Bronchial smooth muscle cell (primary cell): ENCODE measurements around the gene RNF39. TPM values are rescaled to one million over a fixed set of nuclear protein-coding genes. Genes with fewer than 3 reads are reported as not detected.

Source experiments
- total RNA-seq: library from RNA; depleted of rRNA; stranded (reverse); fragments of >200 nt; gene quantifications from 2 replicates; pipeline ENCODE4 v1.2.1, GENCODE V29; 2014

The RNF39 gene, protein sequence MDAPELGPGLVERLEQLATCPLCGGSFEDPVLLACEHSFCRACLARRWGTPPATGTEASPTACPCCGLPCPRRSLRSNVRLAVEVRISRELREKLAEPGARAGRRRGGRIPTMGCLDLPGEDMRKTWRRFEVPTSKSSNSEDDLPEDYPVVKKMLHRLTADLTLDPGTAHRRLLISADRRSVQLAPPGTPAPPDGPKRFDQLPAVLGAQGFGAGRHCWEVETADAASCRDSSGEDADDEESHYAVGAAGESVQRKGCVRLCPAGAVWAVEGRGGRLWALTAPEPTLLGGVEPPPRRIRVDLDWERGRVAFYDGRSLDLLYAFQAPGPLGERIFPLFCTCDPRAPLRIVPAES
- under 0.01 and 0.09 TPM in 2 replicates for total RNA-seq

DNA sequence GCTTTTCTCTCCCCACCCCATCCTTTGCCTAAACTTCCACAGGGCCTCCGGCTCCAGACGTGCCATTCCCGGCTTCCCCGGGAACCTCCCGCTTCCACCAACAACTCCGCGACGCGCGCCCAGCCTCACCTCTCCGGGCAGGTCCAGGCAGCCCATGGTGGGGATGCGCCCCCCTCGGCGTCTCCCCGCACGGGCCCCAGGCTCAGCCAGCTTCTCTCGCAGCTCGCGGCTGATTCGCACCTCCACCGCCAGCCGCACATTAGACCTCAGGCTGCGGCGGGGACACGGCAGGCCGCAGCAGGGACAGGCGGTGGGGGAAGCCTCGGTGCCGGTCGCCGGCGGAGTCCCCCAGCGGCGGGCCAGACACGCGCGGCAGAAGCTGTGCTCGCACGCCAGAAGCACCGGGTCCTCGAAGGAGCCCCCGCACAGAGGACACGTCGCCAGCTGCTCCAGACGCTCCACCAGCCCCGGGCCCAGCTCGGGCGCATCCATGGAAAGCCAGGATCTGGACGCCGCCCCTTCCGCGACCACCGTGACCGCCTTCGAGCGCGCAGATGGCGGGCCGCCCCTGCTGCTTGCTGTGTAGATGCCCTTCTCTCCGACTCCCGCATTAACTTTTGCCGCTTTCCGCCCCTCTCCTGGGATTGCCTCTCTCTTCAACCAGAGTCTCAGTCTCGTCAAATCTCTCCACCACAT lies at the start of gene RNF39:
RNF39 (minus strand) TSS at position 676 of the 696 bp plus-strand sequence; CDS start at position 492, 184 bp downstream.

DNA sequence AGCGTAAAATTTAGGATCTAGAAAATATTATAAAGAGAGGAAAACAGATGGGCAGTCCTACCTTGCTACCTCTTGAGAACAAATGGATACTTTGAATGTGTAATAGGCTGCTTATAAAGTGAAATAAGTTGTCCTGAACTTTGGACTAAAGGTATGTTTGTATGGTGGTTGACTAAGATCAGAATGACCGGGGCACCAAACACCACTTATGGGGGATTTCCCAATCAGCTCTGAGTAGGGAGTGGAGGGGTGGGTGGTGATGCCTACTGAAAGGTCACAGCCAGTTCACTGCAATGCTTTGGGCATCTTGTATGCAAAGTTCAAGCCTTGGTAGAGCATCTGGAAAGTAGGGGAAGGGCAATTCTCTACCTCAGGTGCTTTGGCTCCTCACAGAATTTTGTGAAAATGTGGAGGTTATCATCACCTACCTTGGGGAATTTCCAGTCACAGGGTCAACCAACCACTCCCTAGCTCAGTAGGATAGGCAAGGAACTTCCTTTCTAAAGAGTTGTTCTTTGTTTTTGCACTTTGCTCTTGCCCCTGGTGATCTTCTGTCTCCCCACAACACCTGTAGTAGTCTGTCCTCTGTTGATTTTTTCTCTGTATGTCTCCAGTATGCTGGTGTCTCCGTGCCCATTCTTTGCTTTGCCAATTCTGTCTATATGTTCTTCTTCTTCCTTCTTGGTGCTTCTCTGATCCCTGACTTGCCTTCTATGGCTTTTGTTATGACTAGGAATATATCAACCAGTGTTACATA lies 37.6 kb upstream of the RNF39 start, which contains the start of gene TRIM31:
TRIM31 (minus strand) TSS at position 88 of the 757 bp plus-strand sequence. CDS start 285 bp downstream, outside the sequence.

DNA sequence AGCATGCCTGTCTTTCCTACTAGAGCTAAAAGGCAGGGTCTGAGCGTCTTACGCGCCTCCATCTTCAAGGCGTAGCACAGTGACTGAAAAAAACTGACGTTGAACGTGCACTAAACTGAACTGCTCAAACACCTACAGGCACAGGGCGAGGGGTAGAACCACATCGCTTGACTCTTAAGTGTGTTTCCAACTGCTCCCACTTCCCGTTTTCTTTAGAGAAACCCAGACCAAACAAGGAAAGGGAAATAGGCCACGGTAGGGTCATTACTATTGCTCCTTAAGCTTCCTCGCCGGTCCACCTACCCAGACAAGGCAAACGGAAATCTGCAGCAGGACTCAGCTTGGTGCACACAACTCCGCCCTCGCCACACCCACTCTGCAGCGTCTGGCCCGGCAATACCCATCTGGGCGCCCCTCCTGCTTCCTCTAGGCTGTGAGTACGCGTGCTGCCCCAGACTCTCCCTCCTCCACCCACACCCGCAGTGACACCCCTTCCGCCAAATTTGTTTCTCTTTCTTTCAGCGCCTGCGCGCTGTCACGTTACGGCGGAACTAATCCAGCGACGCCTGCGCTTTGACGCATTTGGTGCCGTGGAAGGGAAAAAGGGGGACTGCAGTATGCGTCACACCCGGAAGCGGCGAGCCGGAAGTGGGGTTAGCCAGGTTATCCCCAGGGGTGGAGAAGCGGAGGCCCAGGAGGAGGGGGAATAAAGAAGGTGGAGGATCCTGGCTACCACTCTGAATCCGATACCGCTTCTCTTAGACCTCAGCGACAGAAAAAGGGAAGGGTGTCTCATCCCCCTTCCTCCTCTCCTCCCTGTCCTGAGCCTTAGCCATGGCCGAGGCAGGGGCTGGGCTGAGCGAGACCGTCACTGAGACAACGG lies 8.8 kb downstream of the RNF39 start, which contains the start of gene PPP1R11:
PPP1R11 (plus strand) TSS at position 622 of the 883 bp plus-strand sequence; CDS start at position 835, 213 bp downstream.

DNA sequence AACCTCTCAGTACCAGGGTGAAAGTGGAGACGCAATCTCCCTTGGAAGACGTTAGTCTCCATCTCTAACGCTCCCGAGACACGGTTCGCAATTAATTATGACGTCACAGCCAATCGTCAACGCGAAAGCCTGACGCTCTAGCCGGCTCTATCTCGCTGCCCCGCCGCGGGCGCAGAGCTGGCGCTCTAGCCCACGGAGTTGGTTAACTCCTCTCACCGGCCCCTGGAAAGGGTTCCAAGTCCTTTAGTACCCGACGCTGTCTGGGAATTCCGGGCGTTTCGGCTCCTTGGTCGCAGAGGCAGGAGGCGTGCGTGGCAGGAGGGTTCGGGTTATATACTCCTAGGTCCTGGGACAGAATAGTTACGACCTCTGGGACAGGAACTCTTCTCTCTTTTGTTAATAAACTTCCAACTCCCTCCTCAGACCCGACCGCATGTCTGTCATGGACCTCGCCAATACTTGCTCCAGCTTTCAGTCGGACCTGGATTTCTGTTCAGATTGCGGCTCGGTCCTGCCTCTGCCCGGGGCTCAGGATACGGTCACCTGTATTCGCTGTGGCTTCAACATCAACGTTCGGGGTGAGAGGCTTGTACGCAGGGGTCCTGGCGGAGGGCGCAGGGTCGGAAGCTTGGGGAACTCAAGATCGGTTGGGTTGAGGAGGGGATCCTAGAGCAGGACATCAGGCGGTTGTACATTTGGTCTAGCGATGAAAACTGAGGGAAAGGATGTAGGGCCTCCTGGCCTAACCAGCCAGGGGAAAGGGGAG lies 14.3 kb downstream of the RNF39 start, which contains the start of gene POLR1H:
POLR1H (plus strand) TSS at position 174 of the 766 bp plus-strand sequence; CDS start at position 434, 260 bp downstream.

Other genes starting within 250 kb of the RNF39 start
- gene HLA-G, start 247.9 kb downstream of the RNF39 start, total RNA-seq: 0.16 and 0.17 TPM in 2 replicates
- gene HLA-A, start 133.2 kb downstream of the RNF39 start, total RNA-seq: 288 and 366 TPM in 2 replicates
- 34.2 and 49.5 TPM in 2 replicates for gene POLR1H, start 14.5 kb downstream of the RNF39 start, total RNA-seq
- gene PPP1R11, start 8.6 kb downstream of the RNF39 start, total RNA-seq: 9.5 and 12.3 TPM in 2 replicates
- not detected in 2 replicates for gene TRIM31, start 37.3 kb upstream of the RNF39 start, total RNA-seq
- not detected in 2 replicates for gene TRIM40, start 60.4 kb upstream of the RNF39 start, total RNA-seq
- under 0.01 TPM in 1 of 2 replicates, not detected in the other for gene TRIM10, start 85.4 kb upstream of the RNF39 start, total RNA-seq
- not detected in 2 replicates for gene TRIM15, start 87.8 kb upstream of the RNF39 start, total RNA-seq
- 16.7 and 26.4 TPM in 2 replicates for gene TRIM26, start 137.6 kb upstream of the RNF39 start, total RNA-seq